Lung (tissue), 12 donors: ENCODE data around the gene DNAH12. TPM values are rescaled to one million over a fixed set of nuclear protein-coding genes. Genes with fewer than 3 reads are reported as not detected.
"Not testable (repeated sequence)": the region's sequence is repeated elsewhere in the genome, so short reads cannot be mapped to it uniquely, and the experiment has no call there.

Experiments
- ATAC-seq: fragments of 200-7000 bp; cut with Tn5 transposase; one replicate; pipeline ENCODE4 v1.9.1; 2020; ENCODE audit warnings: moderate number of reproducible peaks; ENCODE audit not compliant: insufficient read depth, low FRiP score
- DNase-seq, 3 donors: peaks; one replicate each; pipeline ENCODE4 v3.0.0-alpha.2; 2013 to 2017
- H3K27ac ChIP-seq, 2 donors: one replicate each; pipeline ENCODE4 v1.5.1; 2013; ENCODE audit warnings: mild to moderate bottlenecking in 2 of 2, moderate library complexity in 2 of 2, control low read depth in 1 of 2, inconsistent platforms in 1 of 2, low read depth in 1 of 2, low read length in 1 of 2
- H3K27me3 ChIP-seq, 3 donors: one replicate each; pipeline ENCODE4 v1.5.1; 2013; ENCODE audit warnings: low read length in 2 of 3; ENCODE audit not compliant: control insufficient read depth in 3 of 3, insufficient read depth in 3 of 3
- H3K36me3 ChIP-seq, 4 donors: one replicate each; pipeline ENCODE4 v1.5.1; 2013; ENCODE audit warnings: low read length in 4 of 4, mild to moderate bottlenecking in 1 of 4, moderate library complexity in 1 of 4; ENCODE audit not compliant: control insufficient read depth in 4 of 4, insufficient read depth in 4 of 4
- H3K4me1 ChIP-seq, 5 donors: one replicate each; pipeline ENCODE4 v1.5.1; 2013; ENCODE audit warnings: low read length in 5 of 5, mild to moderate bottlenecking in 2 of 5, moderate library complexity in 1 of 5; ENCODE audit not compliant: control insufficient read depth in 5 of 5, insufficient read depth in 5 of 5
- H3K4me3 ChIP-seq: one replicate; pipeline ENCODE4 v1.5.1; 2013; ENCODE audit warnings: mild to moderate bottlenecking, control low read depth, moderate library complexity
- H3K9ac ChIP-seq, 2 donors: one replicate each; pipeline ENCODE4 v1.5.1; 2013; ENCODE audit warnings: low read length in 2 of 2, control low read depth in 1 of 2; ENCODE audit not compliant: insufficient read depth in 1 of 2
- H3K9me3 ChIP-seq, 4 donors: one replicate each; pipeline ENCODE4 v1.5.1; 2013; ENCODE audit warnings: low read length in 3 of 4, mild to moderate bottlenecking in 1 of 4, moderate library complexity in 1 of 4; ENCODE audit not compliant: control insufficient read depth in 4 of 4, insufficient read depth in 3 of 4
- CTCF ChIP-seq: IDR thresholded peaks from 2 replicates; pipeline ENCODE4 v1.5.1; 2012; ENCODE audit warnings: mild to moderate bottlenecking; ENCODE audit errors: control extremely low read depth, extremely low read depth
- WGBS, 2 donors: extraction: QIAGEN DNeasy Blood & Tissue Kit; methylation state at CpG; one replicate each; pipeline ENCODE4 v1.1.7; 2013; 5-methylcytosine and 5-hydroxymethylcytosine counted together
- polyA plus RNA-seq, 2 donors: library from polyadenylated mRNA; stranded (reverse); fragments of 200-250 nt; gene quantifications; one replicate each; pipeline ENCODE4 v1.2.1, GENCODE V29; 2013
- total RNA-seq, 2 donors: library from RNA; depleted of rRNA in 1 of 2; stranded (reverse); fragments of >200 nt in 1 of 2; gene quantifications; one replicate each; pipeline ENCODE4 v1.2.1, GENCODE V29; 2014 to 2021
- donor health status: control.
- donor health status: control.
- donor health status: Bipolar disorder and iron deficiency.
- donor health status: healthy.
- donor health status: DM: yes; HTN: yes; CAD: no.

DNAH12 gene
- total and polyA plus RNA-seq, 4 donors: 3.3 to 37.8 (median 10.7) TPM

GRCh38 chr3:57335283-57335938 lies 208.7 kb downstream of the DNAH12 start:
- DNase-seq (no peak), ATAC-seq (no peak)
- no peaks in the 10 kb centered on the region for H3K36me3 ChIP-seq
- H3K9ac ChIP-seq: no peak overlapping the region
- H3K9me3 ChIP-seq: peaks cover 0 to 4% (median 0%) of the 10 kb centered on the region in 4 donors
- peaks cover 0 to 2% (median 0%) of the 10 kb centered on the region in 3 donors for H3K27me3 ChIP-seq
- no peak for TF ChIP-seq CTCF
- H3K4me1 ChIP-seq: no peaks in the 10 kb centered on the region
- WGBS, 2 donors: 82 to 84% methylated on average over 5 of the region's 5 CpGs
- H3K4me3 ChIP-seq: no peak overlapping the region
- H3K27ac ChIP-seq: no peak overlapping the region

- H3K4me3 ChIP-seq: no peak overlapping the region
- DNase-seq (no peak), ATAC-seq (no peak)
- no peaks in the 10 kb centered on the region for H3K36me3 ChIP-seq
- no peaks in the 10 kb centered on the region for H3K9me3 ChIP-seq
- no peak for TF ChIP-seq CTCF
- peaks cover 0 to 2% (median 0%) of the 10 kb centered on the region in 3 donors for H3K27me3 ChIP-seq
- no peak overlapping the region for H3K27ac ChIP-seq
- H3K9ac ChIP-seq: no peak overlapping the region
- WGBS, 2 donors: 92 to 95% methylated on average over 3 of the region's 3 CpGs
- no peaks in the 10 kb centered on the region for H3K4me1 ChIP-seq
Measured at GRCh38 chr3:57331078-57331610, 213.0 kb downstream of the DNAH12 start.

GRCh38 chr3:57326498-57326897 lies 217.6 kb downstream of the DNAH12 start:
- not testable (repeated sequence) for H3K9me3 ChIP-seq, H3K27me3 ChIP-seq, H3K4me3 ChIP-seq, H3K36me3 ChIP-seq, ATAC-seq, H3K4me1 ChIP-seq, H3K27ac ChIP-seq, DNase-seq, H3K9ac ChIP-seq
- WGBS, 2 donors: 97 to 100% methylated on average over 1 of the region's 1 CpG

GRCh38 chr3:57314204-57314603 lies 229.9 kb downstream of the DNAH12 start:
- H3K4me3 ChIP-seq: no peak overlapping the region
- H3K27ac ChIP-seq: no peak overlapping the region
- ATAC-seq (no peak), DNase-seq (no peak)
- no peaks in the 10 kb centered on the region for H3K4me1 ChIP-seq
- no peak for TF ChIP-seq CTCF
- WGBS, 2 donors: 81 to 95% methylated on average over 3 of the region's 3 CpGs
- peaks cover 0 to 2% (median 0%) of the 10 kb centered on the region in 4 donors for H3K9me3 ChIP-seq
- H3K36me3 ChIP-seq: no peaks in the 10 kb centered on the region
- H3K27me3 ChIP-seq: no peaks in the 10 kb centered on the region
- H3K9ac ChIP-seq: no peak overlapping the region
